CD4-positive, alpha-beta T cell treated with Interleukin-4 for 1 hour (primary cell): Measurements from ENCODE around the gene TFCP2.
"Not testable (repeated sequence)": the region's sequence is repeated elsewhere in the genome, so short reads cannot be mapped to it uniquely, and the experiment has no call there.

Experiments used
- DNase-seq, 2 donors: peaks; one replicate each; pipeline ENCODE4 v3.0.0-alpha.2; 2020 to 2022

The TFCP2 gene

GRCh38 chr12:51078346-51078745, 94.6 kb downstream of the TFCP2 start:
- not testable (repeated sequence) for DNase-seq

GRCh38 chr12:51077930-51078329, 95.0 kb downstream of the TFCP2 start:
- DNase-seq: no peak

- no peak for DNase-seq
Observed at GRCh38 chr12:51076236-51076930, 96.6 kb downstream of the TFCP2 start.

GRCh38 chr12:51075390-51075789, 97.5 kb downstream of the TFCP2 start:
- no peak for DNase-seq

- DNase-seq: no peak
Observed at GRCh38 chr12:51071663-51072062, 101.3 kb downstream of the TFCP2 start.

GRCh38 chr12:51070004-51070403, 102.9 kb downstream of the TFCP2 start:
- no peak for DNase-seq

- no peak for DNase-seq
Observed at GRCh38 chr12:51067771-51068170, 105.2 kb downstream of the TFCP2 start.

- no peak for DNase-seq
Observed at GRCh38 chr12:51067229-51067628, 105.7 kb downstream of the TFCP2 start.

- no peak for DNase-seq
Observed at GRCh38 chr12:51065530-51065929, 107.4 kb downstream of the TFCP2 start.

- DNase-seq: no peak
Observed at GRCh38 chr12:51062631-51063397, 110.1 kb downstream of the TFCP2 start.

GRCh38 chr12:51059086-51059485, 113.8 kb downstream of the TFCP2 start:
- DNase-seq: no peak

GRCh38 chr12:51056242-51056641, 116.7 kb downstream of the TFCP2 start:
- no peak for DNase-seq

- no peak for DNase-seq
Observed at GRCh38 chr12:51055060-51055459, 117.9 kb downstream of the TFCP2 start.

- DNase-seq: no peak
Observed at GRCh38 chr12:51051787-51052186, 121.1 kb downstream of the TFCP2 start.

GRCh38 chr12:51049525-51049924, 123.4 kb downstream of the TFCP2 start:
- DNase-seq: no peak

- DNase-seq: peak in 1 of 2 donors; percentile 59
Observed at GRCh38 chr12:51048661-51049251, 124.2 kb downstream of the TFCP2 start.

GRCh38 chr12:51047655-51048540, 125.0 kb downstream of the TFCP2 start, which contains the start of gene LETMD1:
LETMD1 (plus strand) TSS chr12:51048327; CDS start chr12:51048357, 30 bp downstream.
- DNase-seq: peak; percentile 96
